CD14-positive monocyte (primary cell): ENCODE results near the gene OS9. TPM values are rescaled to one million over a fixed set of nuclear protein-coding genes. Genes with fewer than 3 reads are reported as not detected.
"Not testable (repeated sequence)": the region's sequence is repeated elsewhere in the genome, so short reads cannot be mapped to it uniquely, and the experiment has no call there.

Source experiments
- DNase-seq, 3 donors: peaks; one replicate each; pipeline ENCODE4 v3.0.0-alpha.2; 2011 to 2022
- H2AFZ ChIP-seq: 2 replicates; pipeline ENCODE4 v1.6.0; 2012; ENCODE audit warnings: mild to moderate bottlenecking, low read depth, low read length, inconsistent platforms; ENCODE audit not compliant: insufficient read depth, poor library complexity, severe bottlenecking
- H3K27ac ChIP-seq, 2 donors: 1 replicate in 1 of 2; 2 replicates in 1 of 2; pipeline ENCODE4 v1.5.1; 2012 to 2013; ENCODE audit warnings: low read length in 2 of 2, control low read depth in 1 of 2, inconsistent platforms in 1 of 2, low read depth in 1 of 2, mild to moderate bottlenecking in 1 of 2
- H3K27me3 ChIP-seq, 2 donors: one replicate each; pipeline versions ENCODE4 v1.6.0 to v1.6.1; 2011 to 2013; ENCODE audit warnings: low read length in 2 of 2; ENCODE audit not compliant: control insufficient read depth in 2 of 2, insufficient read depth in 2 of 2
- H3K36me3 ChIP-seq, 2 donors: replicated peaks in 1 of 2; 1 replicate in 1 of 2; 2 replicates in 1 of 2; pipeline versions ENCODE4 v1.5.1 to v1.6.1; 2012 to 2013; ENCODE audit warnings: low read length in 2 of 2, control low read depth in 1 of 2, inconsistent platforms in 1 of 2, mild to moderate bottlenecking in 1 of 2; ENCODE audit not compliant: insufficient read depth in 2 of 2, control insufficient read depth in 1 of 2
- H3K4me1 ChIP-seq, 2 donors: 1 replicate in 1 of 2; 2 replicates in 1 of 2; pipeline versions ENCODE4 v1.5.1 to v1.6.1; 2012 to 2013; ENCODE audit warnings: low read length in 2 of 2, control low read depth in 1 of 2, inconsistent platforms in 1 of 2, mild to moderate bottlenecking in 1 of 2, moderate library complexity in 1 of 2; ENCODE audit not compliant: insufficient read depth in 2 of 2, control insufficient read depth in 1 of 2
- H3K4me2 ChIP-seq: replicated peaks from 2 replicates; pipeline ENCODE3; 2012; ENCODE audit warnings: low read length, moderate library complexity, mild to moderate bottlenecking; ENCODE audit not compliant: poor library complexity, severe bottlenecking; ENCODE audit errors: extremely low read depth
- H3K4me3 ChIP-seq, 3 experiments: fragments of 200-600 bp in 1 of 3; sonication (generic) in 1 of 3; replicated peaks in 1 of 3; 1 replicate in 2 of 3; 2 replicates in 1 of 3; pipeline ENCODE4 v1.5.1; 2011 to 2013; ENCODE audit warnings: low read length in 3 of 3, mild to moderate bottlenecking in 3 of 3, control low read depth in 2 of 3, low read depth in 2 of 3, inconsistent platforms in 1 of 3, moderate library complexity in 1 of 3
- H3K79me2 ChIP-seq: 2 replicates; pipeline ENCODE4 v1.6.0; 2012; ENCODE audit warnings: mild to moderate bottlenecking, control low read depth, inconsistent platforms, low read length, moderate library complexity; ENCODE audit not compliant: insufficient read depth
- H3K9ac ChIP-seq: 2 replicates; pipeline ENCODE4 v1.6.0; 2017; ENCODE audit warnings: low read length, mild to moderate bottlenecking; ENCODE audit not compliant: insufficient read depth, poor library complexity, severe bottlenecking
- H3K9me3 ChIP-seq, 2 donors: replicated peaks in 1 of 2; 1 replicate in 1 of 2; 2 replicates in 1 of 2; pipeline versions ENCODE4 v1.5.1 to v1.6.1; 2012 to 2013; ENCODE audit warnings: low read length in 2 of 2, control low read depth in 1 of 2; ENCODE audit not compliant: control insufficient read depth in 1 of 2, insufficient read depth in 1 of 2
- H4K20me1 ChIP-seq: 2 replicates; pipeline ENCODE4 v1.6.0; 2012; ENCODE audit warnings: mild to moderate bottlenecking, low read length, control low read depth, moderate library complexity; ENCODE audit not compliant: insufficient read depth
- H3K27ac Mint-ChIP-seq, 7 donors: one replicate each; pipeline ENCODE4 v1.8.0; 2020; ENCODE audit warnings: mild to moderate bottlenecking in 7 of 7, mixed read lengths in 7 of 7, moderate library complexity in 6 of 7, inconsistent platforms in 2 of 7
- H3K27me3 Mint-ChIP-seq, 3 donors: one replicate each; pipeline ENCODE4 v1.8.0; 2021 to 2022; ENCODE audit warnings: low read depth in 3 of 3, mild to moderate bottlenecking in 3 of 3, mixed read lengths in 3 of 3, moderate library complexity in 3 of 3, inconsistent platforms in 1 of 3
- H3K36me3 Mint-ChIP-seq, 2 donors: one replicate each; pipeline ENCODE4 v1.8.0; 2020; ENCODE audit warnings: mixed read lengths in 2 of 2, inconsistent platforms in 1 of 2, mild to moderate bottlenecking in 1 of 2
- H3K4me1 Mint-ChIP-seq: one replicate; pipeline ENCODE4 v1.8.0; 2020; ENCODE audit warnings: mild to moderate bottlenecking, mixed read lengths
- H3K4me3 Mint-ChIP-seq, 2 donors: one replicate each; pipeline ENCODE4 v1.8.0; 2020; ENCODE audit warnings: mild to moderate bottlenecking in 2 of 2, mixed read lengths in 2 of 2, moderate library complexity in 1 of 2
- H3K9me3 Mint-ChIP-seq, 7 donors: one replicate each; pipeline ENCODE4 v1.8.0; 2020 to 2022; ENCODE audit warnings: mixed read lengths in 7 of 7, mild to moderate bottlenecking in 6 of 7, moderate library complexity in 6 of 7, inconsistent platforms in 2 of 7
- CTCF ChIP-seq: fragments of 200-600 bp; IDR thresholded peaks from one replicate; pipeline ENCODE4 v1.8.0; 2022; ENCODE audit warnings: antibody characterized with exemption, mild to moderate bottlenecking
- WGBS: methylation state at CpG from one replicate; pipeline ENCODE4 v1.1.5; 2013; ENCODE audit warnings: missing lambda C conversion rate; ENCODE audit not compliant: insufficient coverage; 5-methylcytosine and 5-hydroxymethylcytosine counted together
- intact Hi-C, 2 donors: fragments of 100-400 bp; cut with micrococcal nuclease; formaldehyde crosslinking; loops; one replicate each; pipeline versions ENCODE4 v1.15.0 to v1.15.1; 2023
- polyA plus RNA-seq, 3 donors: library from polyadenylated mRNA; depleted of rRNA in 1 of 3; unstranded in 2 of 3; stranded (reverse) in 1 of 3; fragments of 300-500 nt in 2 of 3; fragments of >200 nt in 1 of 3; fragmentation: Illumina TruSeq in 2 of 3; gene quantifications; 1 replicate in 2 of 3; 2 replicates in 1 of 3; pipeline ENCODE4 v1.2.3, GENCODE V29; 2012 to 2021

The OS9 gene
- polyA plus RNA-seq, 3 donors, result 90.9 to 484 (median 128) TPM

- Mint-ChIP-seq H3K4me1 (no peaks in the 10 kb centered on the region), H3K4me3 (no peak overlapping the region), H3K36me3 (no peaks in the 10 kb centered on the region), H3K27ac (no peak overlapping the region), H3K9me3 (peaks cover 0 to 8% (median 2%) of the 10 kb centered on the region in 7 donors), H3K27me3 (peaks cover 7 to 9% (median 8%) of the 10 kb centered on the region in 3 donors)
- H3K27ac ChIP-seq, result no peak overlapping the region
- no peaks in the 10 kb centered on the region for H3K79me2 ChIP-seq
- no peak overlapping the region for H3K4me2 ChIP-seq
- H3K4me1 ChIP-seq, result no peaks in the 10 kb centered on the region
- H3K9me3 ChIP-seq, result no peaks in the 10 kb centered on the region
- no peak overlapping the region for H3K4me3 ChIP-seq
- intact Hi-C loops, result no loop called here
- H2AFZ ChIP-seq, result no peak overlapping the region
- no peaks in the 10 kb centered on the region for H3K27me3 ChIP-seq
- WGBS, result 100% methylated on average over 1 of the region's 6 CpGs
- H3K9ac ChIP-seq, result no peak overlapping the region
- DNase-seq, result no peak
- no peaks in the 10 kb centered on the region for H4K20me1 ChIP-seq
- TF ChIP-seq CTCF, result no peak
- H3K36me3 ChIP-seq, result no peaks in the 10 kb centered on the region
These were observed 21.1 kb upstream of the OS9 start for GRCh38 chr12:57672801-57673200.

GRCh38 chr12:57674691-57675090 is 19.2 kb upstream of the OS9 start:
- no peaks in the 10 kb centered on the region for H3K79me2 ChIP-seq
- no peak for TF ChIP-seq CTCF
- no peaks in the 10 kb centered on the region for H3K36me3 ChIP-seq
- intact Hi-C loops, result no loop called here
- Mint-ChIP-seq H3K9me3 (peaks cover 0 to 3% (median 0%) of the 10 kb centered on the region in 7 donors), H3K27me3 (peaks cover 5 to 11% (median 9%) of the 10 kb centered on the region in 3 donors), H3K36me3 (no peaks in the 10 kb centered on the region), H3K4me1 (no peaks in the 10 kb centered on the region), H3K27ac (no peak overlapping the region), H3K4me3 (no peak overlapping the region)
- H3K27me3 ChIP-seq, result no peaks in the 10 kb centered on the region
- no peak overlapping the region for H3K9ac ChIP-seq
- no peaks in the 10 kb centered on the region for H3K9me3 ChIP-seq
- no peak overlapping the region for H3K27ac ChIP-seq
- no peaks in the 10 kb centered on the region for H3K4me1 ChIP-seq
- no peak overlapping the region for H3K4me2 ChIP-seq
- no peak overlapping the region for H2AFZ ChIP-seq
- DNase-seq, result no peak
- H3K4me3 ChIP-seq, result no peak overlapping the region
- no peaks in the 10 kb centered on the region for H4K20me1 ChIP-seq
- WGBS, result 94% methylated on average over 29 of the region's 29 CpGs

- H3K9me3 ChIP-seq, H3K4me2 ChIP-seq, H3K36me3 ChIP-seq, H2AFZ ChIP-seq, H3K27me3 ChIP-seq, H3K4me3 ChIP-seq, H3K4me1 Mint-ChIP-seq, H3K36me3 Mint-ChIP-seq, H3K4me1 ChIP-seq, H3K27ac Mint-ChIP-seq, H3K79me2 ChIP-seq, H4K20me1 ChIP-seq, H3K27ac ChIP-seq, DNase-seq, H3K4me3 Mint-ChIP-seq, H3K9ac ChIP-seq, intact Hi-C loops: not testable (repeated sequence)
- WGBS, result no CpG with 5 or more reads among the region's 9 CpGs
- H3K9me3 Mint-ChIP-seq, result peaks cover 2 to 12% (median 6%) of the 10 kb centered on the region in 7 donors
- peaks cover 2 to 20% (median 5%) of the 10 kb centered on the region in 3 donors for H3K27me3 Mint-ChIP-seq
These were observed 16.0 kb upstream of the OS9 start for GRCh38 chr12:57677947-57678346.
